ENCODE results near the gene GPLD1. TPM values are rescaled to one million over a fixed set of nuclear protein-coding genes. Genes with fewer than 3 reads are reported as not detected.

Gene GPLD1
- total and polyA plus RNA-seq, 2 donors: 1.6 to 4.8 TPM

GRCh38 chr6:24464253-24465038 is 24.9 kb downstream of the GPLD1 start:
- no peaks in the 10 kb centered on the region for H3K4me1 ChIP-seq (ENCODE audit: insufficient read depth)
- H3K36me3 ChIP-seq (ENCODE audit: insufficient read depth): no peaks in the 10 kb centered on the region
- WGBS: 84% methylated on average over 11 of the region's 11 CpGs
- no peak overlapping the region for H3K4me3 ChIP-seq (ENCODE audit: low read depth, low read length)
- no peak for DNase-seq (ENCODE audit: extremely low spot score)
- H3K27ac ChIP-seq (ENCODE audit: low read depth): no peak overlapping the region

- Histone ChIP-seq H3K4me3 (ENCODE audit: low read depth, low read length) (no peak overlapping the region), H3K36me3 (ENCODE audit: insufficient read depth) (no peaks in the 10 kb centered on the region), H3K27ac (ENCODE audit: low read depth) (no peak overlapping the region), H3K4me1 (ENCODE audit: insufficient read depth) (no peaks in the 10 kb centered on the region)
- no peak for DNase-seq (ENCODE audit: extremely low spot score)
- WGBS: 92% methylated on average over 4 of the region's 4 CpGs
Measured at GRCh38 chr6:24460966-24461365, 28.4 kb downstream of the GPLD1 start.

- Histone ChIP-seq H3K4me1 (ENCODE audit: insufficient read depth) (no peaks in the 10 kb centered on the region), H3K4me3 (ENCODE audit: low read depth, low read length) (no peak overlapping the region), H3K36me3 (ENCODE audit: insufficient read depth) (no peaks in the 10 kb centered on the region), H3K27ac (ENCODE audit: low read depth) (no peak overlapping the region)
- WGBS: 93% methylated on average over 2 of the region's 2 CpGs
- no peak for DNase-seq (ENCODE audit: extremely low spot score)
Measured at GRCh38 chr6:24458941-24459340, 30.4 kb downstream of the GPLD1 start.

- DNase-seq (ENCODE audit: extremely low spot score): no peak
- H3K4me3 ChIP-seq (ENCODE audit: low read depth, low read length): no peak overlapping the region
- no peaks in the 10 kb centered on the region for H3K36me3 ChIP-seq (ENCODE audit: insufficient read depth)
- H3K4me1 ChIP-seq (ENCODE audit: insufficient read depth): no peaks in the 10 kb centered on the region
- no peak overlapping the region for H3K27ac ChIP-seq (ENCODE audit: low read depth)
- WGBS: 62% methylated on average over 4 of the region's 4 CpGs
Measured at GRCh38 chr6:24458134-24458533, 31.2 kb downstream of the GPLD1 start.

- H3K27ac ChIP-seq (ENCODE audit: low read depth): no peak overlapping the region
- no peak overlapping the region for H3K4me3 ChIP-seq (ENCODE audit: low read depth, low read length)
- no peaks in the 10 kb centered on the region for H3K4me1 ChIP-seq (ENCODE audit: insufficient read depth)
- no peaks in the 10 kb centered on the region for H3K36me3 ChIP-seq (ENCODE audit: insufficient read depth)
- WGBS: 86% methylated on average over 4 of the region's 4 CpGs
- no peak for DNase-seq (ENCODE audit: extremely low spot score)
Measured at GRCh38 chr6:24455061-24455460, 34.3 kb downstream of the GPLD1 start.

- no peak overlapping the region for H3K27ac ChIP-seq (ENCODE audit: low read depth)
- no peak overlapping the region for H3K4me3 ChIP-seq (ENCODE audit: low read depth, low read length)
- DNase-seq (ENCODE audit: extremely low spot score): no peak
- no peaks in the 10 kb centered on the region for H3K36me3 ChIP-seq (ENCODE audit: insufficient read depth)
- H3K4me1 ChIP-seq (ENCODE audit: insufficient read depth): no peaks in the 10 kb centered on the region
- WGBS: 79% methylated on average over 5 of the region's 5 CpGs
Measured at GRCh38 chr6:24454452-24454851, 34.9 kb downstream of the GPLD1 start.

GRCh38 chr6:24453921-24454320 is 35.5 kb downstream of the GPLD1 start:
- no peak overlapping the region for H3K4me3 ChIP-seq (ENCODE audit: low read depth, low read length)
- H3K36me3 ChIP-seq (ENCODE audit: insufficient read depth): no peaks in the 10 kb centered on the region
- no peak for DNase-seq (ENCODE audit: extremely low spot score)
- no peaks in the 10 kb centered on the region for H3K4me1 ChIP-seq (ENCODE audit: insufficient read depth)
- H3K27ac ChIP-seq (ENCODE audit: low read depth): no peak overlapping the region
- 96% methylated on average over 10 of the region's 10 CpGs for WGBS

GRCh38 chr6:24451581-24452388 is 37.6 kb downstream of the GPLD1 start:
- peak overlapping the region; percentile 38 for H3K27ac ChIP-seq (ENCODE audit: low read depth)
- 70% methylated on average over 13 of the region's 13 CpGs for WGBS
- H3K36me3 ChIP-seq (ENCODE audit: insufficient read depth): no peaks in the 10 kb centered on the region
- no peaks in the 10 kb centered on the region for H3K4me1 ChIP-seq (ENCODE audit: insufficient read depth)
- peak; percentile 60 for DNase-seq (ENCODE audit: extremely low spot score)
- no peak overlapping the region for H3K4me3 ChIP-seq (ENCODE audit: low read depth, low read length)

- DNase-seq (ENCODE audit: extremely low spot score): peak; percentile 17
- H3K36me3 ChIP-seq (ENCODE audit: insufficient read depth): no peaks in the 10 kb centered on the region
- 76% methylated on average over 9 of the region's 9 CpGs for WGBS
- no peak overlapping the region for H3K4me3 ChIP-seq (ENCODE audit: low read depth, low read length)
- peak overlapping the region; percentile 47 for H3K27ac ChIP-seq (ENCODE audit: low read depth)
- H3K4me1 ChIP-seq (ENCODE audit: insufficient read depth): no peaks in the 10 kb centered on the region
Measured at GRCh38 chr6:24448828-24449525, 40.4 kb downstream of the GPLD1 start.

- WGBS: 81% methylated on average over 4 of the region's 4 CpGs
- no peak overlapping the region for H3K4me3 ChIP-seq (ENCODE audit: low read depth, low read length)
- DNase-seq (ENCODE audit: extremely low spot score): no peak
- no peaks in the 10 kb centered on the region for H3K4me1 ChIP-seq (ENCODE audit: insufficient read depth)
- H3K27ac ChIP-seq (ENCODE audit: low read depth): no peak overlapping the region
- H3K36me3 ChIP-seq (ENCODE audit: insufficient read depth): no peaks in the 10 kb centered on the region
Measured at GRCh38 chr6:24448396-24448795, 41.0 kb downstream of the GPLD1 start.

- Histone ChIP-seq H3K4me3 (ENCODE audit: low read depth, low read length) (no peak overlapping the region), H3K4me1 (ENCODE audit: insufficient read depth) (no peaks in the 10 kb centered on the region)
- WGBS: 90% methylated on average over 7 of the region's 7 CpGs
Measured at GRCh38 chr6:24446670-24447069, 42.7 kb downstream of the GPLD1 start.

GRCh38 chr6:24445704-24446103 is 43.7 kb downstream of the GPLD1 start:
- WGBS: 72% methylated on average over 4 of the region's 4 CpGs
- DNase-seq (ENCODE audit: extremely low spot score): no peak
- Histone ChIP-seq H3K36me3 (ENCODE audit: insufficient read depth) (no peaks in the 10 kb centered on the region), H3K4me1 (ENCODE audit: insufficient read depth) (no peaks in the 10 kb centered on the region), H3K4me3 (ENCODE audit: low read depth, low read length) (no peak overlapping the region), H3K27ac (ENCODE audit: low read depth) (no peak overlapping the region)

More at GRCh38 chr6:24446670-24447069, 42.7 kb downstream of the GPLD1 start:
- Histone ChIP-seq H3K27ac (ENCODE audit: low read depth) (no peak overlapping the region), H3K36me3 (ENCODE audit: insufficient read depth) (no peaks in the 10 kb centered on the region)
- DNase-seq (ENCODE audit: extremely low spot score): no peak

- H3K27ac ChIP-seq (ENCODE audit: low read depth): no peak overlapping the region
- no peak overlapping the region for H3K4me3 ChIP-seq (ENCODE audit: low read depth, low read length)
- no peaks in the 10 kb centered on the region for H3K4me1 ChIP-seq (ENCODE audit: insufficient read depth)
- H3K36me3 ChIP-seq (ENCODE audit: insufficient read depth): no peaks in the 10 kb centered on the region
- WGBS: 95% methylated on average over 4 of the region's 4 CpGs
- DNase-seq (ENCODE audit: extremely low spot score): no peak
Measured at GRCh38 chr6:24444588-24444987, 44.8 kb downstream of the GPLD1 start.

GRCh38 chr6:24441599-24441904 is 47.8 kb downstream of the GPLD1 start:
- WGBS: 84% methylated on average over 3 of the region's 3 CpGs
- Histone ChIP-seq H3K36me3 (ENCODE audit: insufficient read depth) (no peaks in the 10 kb centered on the region), H3K27ac (ENCODE audit: low read depth) (no peak overlapping the region), H3K4me1 (ENCODE audit: insufficient read depth) (no peaks in the 10 kb centered on the region), H3K4me3 (ENCODE audit: low read depth, low read length) (no peak overlapping the region)
- no peak for DNase-seq (ENCODE audit: extremely low spot score)

Measured in urinary bladder (tissue), 4 donors.